GM08714 (cell line): ENCODE measurements around the gene LYSET.
A peak's percentile ranks its signal among the peaks of the same experiment; 100 is the strongest.
"Not testable (repeated sequence)": the region's sequence is repeated elsewhere in the genome, so short reads cannot be mapped to it uniquely, and the experiment has no call there.

Source experiments
- H3K4me3 ChIP-seq: fragments of 200-500 bp; sonication (Bioruptor generic); 2 replicates; pipeline ENCODE4 v1.5.1; 2014; ENCODE audit warnings: mild to moderate bottlenecking, low read length, inconsistent platforms
- ZNF274 ChIP-seq: IDR thresholded peaks from 2 replicates; pipeline ENCODE4 v1.6.1; 2012; ENCODE audit warnings: mild to moderate bottlenecking, low read depth, low read length

LYSET gene

DNA sequence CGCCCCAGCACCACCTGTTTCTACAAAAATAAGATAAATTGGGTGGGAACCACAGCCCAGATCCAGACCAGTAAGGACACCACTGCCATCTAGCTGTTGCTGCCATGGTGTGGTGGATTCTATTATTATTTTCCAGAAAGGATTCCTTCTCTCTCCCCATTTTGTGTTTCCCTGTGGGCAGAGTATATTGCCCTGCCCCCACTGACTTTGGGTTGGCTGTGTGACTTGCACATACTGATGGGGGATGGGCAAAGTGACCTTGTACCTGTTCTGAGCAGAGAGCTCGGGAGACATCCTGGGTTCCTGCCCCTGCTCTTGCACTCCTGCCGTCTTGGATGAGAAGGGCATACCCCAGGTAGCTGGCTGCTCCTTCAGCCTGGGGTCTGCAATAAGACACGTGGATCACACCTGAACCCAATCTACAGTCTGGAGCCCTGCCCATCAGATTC is 24.7 kb upstream of the LYSET start:
- H3K4me3 ChIP-seq = no peak overlapping the region
- no peak for TF ChIP-seq ZNF274

DNA sequence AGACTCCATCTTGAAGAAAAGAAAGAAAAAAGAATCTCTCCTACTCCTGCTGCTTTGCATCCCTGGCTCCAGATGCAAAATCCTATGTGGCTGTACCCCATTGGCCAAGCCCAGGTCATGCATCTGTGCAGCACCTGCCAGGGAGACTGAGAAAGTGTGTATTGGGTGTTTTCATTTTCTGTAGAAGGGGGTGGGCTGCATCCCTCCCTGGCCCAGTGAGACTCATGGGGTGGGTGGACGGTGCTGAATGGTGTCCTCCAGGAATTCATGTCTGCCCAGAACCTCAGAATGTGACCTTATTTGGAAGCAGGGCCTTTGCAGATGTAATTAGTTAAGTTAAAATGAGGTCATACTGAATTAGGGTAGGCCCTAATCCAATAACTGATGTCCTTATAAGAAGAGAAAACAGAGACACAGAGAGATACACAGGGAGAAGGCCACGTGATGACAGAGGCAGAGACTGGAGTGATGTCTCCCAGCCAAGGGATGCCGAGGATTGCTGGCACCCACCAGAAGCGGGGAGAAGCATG is 23.6 kb upstream of the LYSET start:
- no peak for TF ChIP-seq ZNF274
- no peak overlapping the region for H3K4me3 ChIP-seq

DNA sequence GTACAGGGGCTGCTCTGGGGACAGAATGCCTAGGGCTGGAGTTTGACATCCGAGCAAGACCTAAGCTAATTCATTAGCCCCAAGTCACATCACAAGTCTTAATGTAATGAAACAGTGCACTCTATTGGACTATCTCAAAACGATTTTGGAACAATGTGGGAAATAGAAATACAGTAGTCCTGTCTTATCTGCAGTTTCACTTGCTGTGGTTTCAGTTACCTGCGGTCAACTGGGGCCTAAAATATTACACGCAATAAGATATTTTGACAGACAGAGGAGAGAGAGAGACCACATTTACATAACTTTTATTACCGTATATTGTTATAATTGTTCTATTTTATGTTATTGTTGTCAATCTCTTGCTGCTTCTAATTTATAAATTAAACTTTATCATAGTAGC is 21.6 kb upstream of the LYSET start:
- no peak for TF ChIP-seq ZNF274
- H3K4me3 ChIP-seq = no peak overlapping the region

DNA sequence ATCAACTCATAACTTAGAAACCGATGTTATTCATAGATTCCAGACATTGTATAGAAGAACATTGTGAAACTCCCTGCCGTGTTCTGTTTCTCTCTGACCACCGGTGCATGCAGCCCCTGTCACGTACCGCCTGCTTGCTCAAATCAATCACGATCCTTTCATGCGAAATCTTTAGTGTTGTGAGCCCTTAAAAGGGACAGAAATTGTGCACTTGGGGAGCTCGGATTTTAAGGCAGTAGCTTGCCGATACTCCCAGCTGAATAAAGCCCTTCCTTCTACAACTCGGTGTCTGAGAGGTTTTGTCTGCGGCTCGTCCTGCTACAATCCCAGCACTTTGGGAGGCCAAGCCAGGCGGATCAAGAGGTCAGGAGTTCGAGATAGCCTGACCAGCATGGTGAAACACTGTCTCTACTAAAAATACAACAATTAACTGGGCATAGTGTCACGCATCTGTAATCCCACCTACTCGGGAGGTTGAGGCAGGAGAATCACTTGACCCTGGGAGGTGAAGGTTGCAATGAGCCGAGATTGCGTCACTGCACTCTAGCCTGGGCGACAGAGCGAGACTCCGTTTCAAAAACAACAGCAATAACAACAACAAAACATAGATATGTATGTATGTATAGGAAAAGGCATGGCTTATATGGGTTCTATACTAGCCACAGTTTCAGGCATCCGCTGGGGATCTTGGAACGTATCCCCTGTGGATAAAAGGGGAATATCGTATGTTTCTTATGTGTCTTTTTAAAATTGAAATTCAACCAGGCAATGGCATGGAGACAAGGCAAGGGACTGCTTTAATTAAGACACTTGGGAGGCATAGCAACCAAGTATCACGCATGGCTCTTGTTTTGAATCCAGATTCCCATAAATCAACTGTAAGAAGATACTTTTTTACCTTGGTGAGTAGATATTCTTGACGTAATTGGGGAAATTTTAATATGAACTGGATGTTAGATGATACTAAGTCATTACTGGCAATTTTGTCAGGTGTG is 19.5 kb upstream of the LYSET start:
- not testable (repeated sequence) for H3K4me3 ChIP-seq

DNA sequence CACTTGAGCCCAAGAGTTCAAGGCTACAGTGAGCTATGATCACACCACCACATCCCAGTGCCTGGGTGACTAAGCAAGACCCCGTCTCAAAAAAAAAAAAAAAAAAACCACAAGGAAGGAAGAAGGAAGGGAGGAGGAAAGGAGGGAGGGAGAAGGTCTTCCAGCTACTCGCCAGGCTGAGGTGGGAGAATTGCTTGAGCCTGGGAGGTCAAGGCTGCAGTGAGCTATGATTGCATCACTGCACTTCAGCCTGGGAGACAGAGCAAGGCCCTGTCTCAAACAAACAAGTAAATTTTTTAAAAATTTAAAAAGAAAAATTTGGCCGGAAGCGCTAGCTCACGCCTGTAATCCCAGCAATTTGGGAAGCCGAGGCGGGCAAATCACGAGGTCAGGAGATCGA is 16.5 kb upstream of the LYSET start:
- H3K4me3 ChIP-seq = not testable (repeated sequence)

DNA sequence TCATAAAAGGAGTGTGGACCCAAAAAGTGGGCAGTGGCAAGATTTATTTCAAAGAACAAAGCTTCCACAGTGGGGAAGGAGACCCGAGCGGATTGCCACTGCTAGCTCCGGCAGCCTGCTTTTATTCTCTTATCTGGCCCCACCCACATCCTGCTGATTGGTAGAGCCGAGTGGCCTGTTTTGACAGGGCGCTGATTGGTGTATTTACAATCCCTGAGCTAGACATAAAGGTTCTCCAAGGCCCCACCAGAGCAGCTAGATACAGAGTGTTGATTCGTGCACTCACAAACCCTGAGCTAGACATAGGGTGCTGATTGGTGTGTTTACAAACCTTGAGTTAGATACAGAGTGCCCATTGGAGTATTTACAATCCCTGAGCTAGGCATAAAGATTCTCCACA is 15.5 kb upstream of the LYSET start:
- H3K4me3 ChIP-seq = not testable (repeated sequence)

DNA sequence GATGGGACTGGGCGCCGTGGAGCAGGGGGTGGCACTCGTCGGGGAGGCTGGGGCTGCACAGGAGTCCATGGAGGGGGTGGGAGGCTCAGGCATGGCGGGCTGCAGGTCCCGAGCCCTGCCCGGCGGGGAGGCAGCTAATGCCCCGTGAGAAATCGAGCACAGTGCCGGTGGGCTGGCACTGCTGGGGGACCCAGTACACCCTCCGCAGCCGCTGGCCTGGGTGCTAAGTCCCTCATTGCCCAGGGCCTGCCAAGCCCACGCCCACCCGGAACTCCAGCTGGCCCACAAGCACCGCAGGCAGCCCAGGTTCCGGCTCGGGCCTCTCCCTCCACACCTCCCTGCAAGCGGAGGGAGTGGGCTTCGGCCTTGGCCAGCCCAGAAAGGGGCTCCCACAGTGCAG is 15.0 kb upstream of the LYSET start:
- not testable (repeated sequence) for H3K4me3 ChIP-seq

DNA sequence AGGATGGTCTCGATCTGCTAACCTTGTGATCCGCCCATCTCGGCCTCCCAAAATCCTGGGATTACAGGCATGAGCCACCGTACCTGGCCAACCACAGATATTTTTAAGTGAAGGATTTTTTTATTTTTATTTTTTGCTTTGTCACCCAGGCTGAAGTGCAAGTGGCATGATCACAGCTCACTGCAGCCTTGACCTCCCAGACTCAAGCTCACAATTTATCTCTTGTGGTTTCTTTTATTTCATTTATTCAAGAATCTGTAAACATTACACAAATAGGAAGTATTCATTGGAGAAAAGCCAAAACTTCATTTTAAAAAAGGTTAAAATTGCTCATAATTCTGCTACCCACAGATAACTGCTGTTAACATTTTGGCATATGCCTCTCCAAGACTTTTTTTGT is 13.7 kb upstream of the LYSET start:
- no peak for TF ChIP-seq ZNF274
- H3K4me3 ChIP-seq = no peak overlapping the region

DNA sequence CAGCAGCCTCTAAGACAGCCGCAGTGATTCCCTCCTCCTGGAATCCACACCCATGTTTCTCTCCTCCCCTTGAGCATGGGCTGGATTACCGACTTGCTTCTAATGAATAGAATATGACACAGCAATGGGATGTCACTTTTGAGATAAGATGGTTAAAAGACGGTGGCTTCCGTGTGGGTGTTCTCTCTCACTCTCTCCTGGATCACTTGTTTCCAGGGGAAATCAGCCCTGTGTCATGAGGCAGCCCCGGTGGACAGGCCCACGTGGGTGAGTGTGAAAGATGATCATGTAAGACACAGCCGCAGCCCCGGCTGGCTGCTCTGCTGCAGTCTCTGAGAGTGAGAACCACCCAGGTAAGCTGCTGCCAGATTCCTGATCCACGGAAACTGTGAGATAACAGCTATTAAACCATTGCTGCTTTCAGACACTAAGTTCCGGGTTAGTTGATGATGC is 11.1 kb upstream of the LYSET start:
- no peak overlapping the region for H3K4me3 ChIP-seq
- TF ChIP-seq ZNF274 = no peak

DNA sequence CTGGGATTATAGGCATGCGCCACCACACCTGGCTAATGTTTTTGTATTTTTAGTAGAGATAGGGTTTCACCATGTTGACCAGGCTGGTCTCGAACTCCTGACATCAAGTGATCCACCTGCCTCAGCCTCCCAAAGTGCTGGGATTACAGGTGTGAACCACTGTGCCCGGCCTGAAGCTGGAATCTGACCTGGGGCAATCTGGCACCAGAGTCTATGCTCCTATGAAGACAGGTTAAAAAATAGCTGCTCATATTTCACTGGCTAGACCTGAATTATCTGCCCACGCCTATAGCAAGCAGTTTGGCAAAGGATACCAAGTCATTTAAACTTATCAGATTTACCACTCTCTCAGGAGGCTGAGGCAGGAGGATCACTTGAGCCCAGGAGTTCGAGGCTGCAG is 10.4 kb upstream of the LYSET start:
- H3K4me3 ChIP-seq = not testable (repeated sequence)

DNA sequence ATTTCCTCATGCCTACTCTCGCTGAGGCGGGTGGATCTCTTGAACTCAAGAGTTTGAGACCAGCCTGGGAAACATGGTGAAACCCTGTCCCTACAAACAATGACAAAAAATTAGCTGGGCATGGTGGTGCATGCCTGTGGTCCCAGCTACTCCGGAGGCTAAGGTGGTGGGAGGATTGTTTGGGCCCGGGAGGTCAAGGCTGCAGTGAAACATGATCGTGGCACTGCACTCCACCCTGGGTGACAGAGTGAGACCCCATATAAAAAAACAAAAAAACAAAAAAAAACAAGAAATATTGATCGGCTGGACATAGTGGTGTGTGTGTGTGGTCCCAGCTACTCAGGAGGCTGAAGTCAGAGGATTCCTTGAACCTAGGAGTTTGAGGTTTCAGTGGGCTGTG is 9.6 kb upstream of the LYSET start:
- no peak for TF ChIP-seq ZNF274
- H3K4me3 ChIP-seq = no peak overlapping the region

DNA sequence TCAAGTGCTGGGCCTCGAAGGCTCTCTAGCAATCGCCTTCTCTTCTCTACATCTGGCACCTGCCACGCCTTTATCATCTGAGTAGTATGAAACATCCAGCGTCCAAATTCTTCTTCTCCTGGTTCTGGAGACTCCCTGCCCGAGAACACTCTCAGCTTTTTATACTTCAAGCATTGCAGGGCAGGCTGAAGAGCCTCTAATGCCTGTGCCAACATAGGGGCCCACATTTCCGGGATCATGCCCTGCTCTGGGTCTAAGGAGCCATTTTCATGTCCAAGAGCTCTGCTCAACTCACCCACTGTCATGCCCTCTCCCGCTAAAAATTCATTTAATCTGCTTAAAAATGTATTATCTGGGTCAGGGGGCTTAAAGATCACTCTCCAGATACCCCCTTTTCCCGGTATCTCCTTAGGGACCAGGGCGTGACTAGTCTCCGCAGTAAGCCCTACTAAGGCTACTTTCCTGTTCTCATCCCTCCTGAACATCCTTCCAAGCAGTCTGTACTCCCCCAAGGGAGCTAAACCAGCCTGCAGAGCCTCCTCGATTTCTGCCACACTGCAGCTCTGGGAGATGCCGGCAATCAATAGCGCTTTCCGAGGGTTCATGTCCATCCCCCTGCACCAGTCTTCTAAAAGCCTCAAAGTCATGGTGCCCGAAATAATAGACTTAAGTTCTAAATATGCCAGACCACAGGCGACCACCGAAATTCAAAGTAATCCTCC is 1.4 kb upstream of the LYSET start:
- TF ChIP-seq ZNF274 = no peak
- peak overlapping the region; percentile 100 for H3K4me3 ChIP-seq

DNA sequence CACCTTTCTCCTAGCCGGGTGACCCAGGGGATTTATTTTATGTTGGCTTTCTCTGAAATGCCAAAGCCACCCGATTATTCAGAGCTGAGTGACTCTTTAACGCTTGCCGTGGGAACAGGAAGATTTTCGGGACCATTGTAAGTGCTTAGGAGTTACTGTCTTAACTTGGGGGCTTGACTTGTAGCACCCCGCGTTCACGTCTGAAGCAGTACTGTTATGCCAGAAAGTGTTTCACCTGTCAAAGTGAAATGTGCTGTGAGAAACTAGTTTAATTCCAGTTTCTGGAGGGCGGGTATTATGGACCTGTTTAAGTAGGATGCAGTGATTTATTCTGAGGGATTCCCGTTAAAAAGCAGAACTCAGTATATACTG is 218 bp downstream of the LYSET start:
- TF ChIP-seq ZNF274 = no peak
- H3K4me3 ChIP-seq = peak overlapping the region; percentile 100

DNA sequence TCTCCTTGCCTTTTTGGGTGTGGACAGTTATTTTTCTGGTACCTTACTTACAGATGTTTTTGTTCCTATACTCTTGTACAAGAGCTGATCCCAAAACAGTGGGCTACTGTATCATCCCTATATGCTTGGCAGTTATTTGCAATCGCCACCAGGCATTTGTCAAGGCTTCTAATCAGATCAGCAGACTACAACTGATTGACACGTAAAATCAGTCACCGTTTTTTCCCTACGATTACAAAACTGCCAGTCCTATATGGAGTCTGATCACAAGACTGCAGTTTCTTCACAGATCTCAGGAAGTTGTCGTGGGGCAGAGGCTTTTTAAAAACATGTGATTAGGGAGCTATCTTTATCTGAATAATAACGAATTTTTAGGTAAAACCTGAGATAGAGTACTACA is 1.3 kb downstream of the LYSET start:
- no peak for TF ChIP-seq ZNF274
- no peak overlapping the region for H3K4me3 ChIP-seq

DNA sequence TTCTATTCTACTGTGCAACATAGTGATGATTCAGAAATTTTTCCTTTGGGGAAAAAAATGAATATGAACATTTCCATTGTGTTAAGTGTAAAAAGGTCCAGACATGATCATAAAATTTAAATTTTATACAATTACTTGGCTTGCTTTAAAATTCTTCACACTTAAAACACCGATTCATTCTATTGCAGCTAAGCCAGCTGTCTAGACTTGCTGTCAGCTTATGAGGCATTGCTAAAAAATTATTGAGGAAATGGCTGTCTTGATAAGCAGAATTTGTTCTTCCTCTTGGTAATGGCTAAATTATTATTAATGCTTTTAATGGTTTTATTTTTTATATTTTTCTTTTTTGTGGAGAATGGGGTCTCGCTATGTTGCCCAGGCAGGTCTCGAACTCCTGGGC is 1.8 kb downstream of the LYSET start:
- no peak overlapping the region for H3K4me3 ChIP-seq
- TF ChIP-seq ZNF274 = no peak
